DOHH2 (cell line): ENCODE results near the gene FCN1.

Experiments used
- H3F3A ChIP-seq: fragments of 200-600 bp; sonication (generic), shearing (Covaris generic); 2 replicates; pipeline ENCODE4 v1.6.0; 2016; ENCODE audit warnings: antibody characterized with exemption, mild to moderate bottlenecking; ENCODE audit not compliant: control insufficient read depth, insufficient read depth
- H3K27ac ChIP-seq: fragments of 200-600 bp; sonication (generic); 2 replicates; pipeline ENCODE4 v1.5.1; 2014; ENCODE audit warnings: low read depth, mild to moderate bottlenecking, low read length, moderate library complexity
- H3K27me3 ChIP-seq: fragments of 200-600 bp; sonication (generic); 2 replicates; pipeline ENCODE4 v1.6.1; 2014; ENCODE audit warnings: mild to moderate bottlenecking, low read length, mixed read lengths; ENCODE audit not compliant: control insufficient read depth
- H3K36me3 ChIP-seq: fragments of 200-600 bp; sonication (generic); 2 replicates; pipeline ENCODE4 v1.6.1; 2014; ENCODE audit warnings: mild to moderate bottlenecking, low read length, moderate library complexity, mixed read lengths; ENCODE audit not compliant: control insufficient read depth
- H3K4me1 ChIP-seq: fragments of 200-600 bp; sonication (generic); 2 replicates; pipeline ENCODE4 v1.6.1; 2014; ENCODE audit warnings: mild to moderate bottlenecking, low read length, mixed read lengths; ENCODE audit not compliant: control insufficient read depth
- H3K4me2 ChIP-seq: fragments of 200-600 bp; sonication (generic); 2 replicates; pipeline ENCODE4 v1.6.0; 2014; ENCODE audit warnings: mild to moderate bottlenecking, low read length, moderate library complexity
- H3K4me3 ChIP-seq: fragments of 200-600 bp; sonication (generic); 2 replicates; pipeline ENCODE4 v1.5.1; 2014; ENCODE audit warnings: mild to moderate bottlenecking, low read length, mixed read lengths
- H3K79me2 ChIP-seq: fragments of 200-600 bp; sonication (generic); 2 replicates; pipeline ENCODE4 v1.6.1; 2014; ENCODE audit warnings: mild to moderate bottlenecking, low read length, mixed read lengths; ENCODE audit not compliant: control insufficient read depth
- H3K9me2 ChIP-seq: fragments of 200-600 bp; sonication (generic); replicated peaks from 2 replicates; pipeline ENCODE4 v1.6.1; 2014; ENCODE audit warnings: mild to moderate bottlenecking, low read length, mixed read lengths; ENCODE audit not compliant: control insufficient read depth
- H3K9me3 ChIP-seq: fragments of 200-600 bp; sonication (generic); 2 replicates; pipeline ENCODE4 v1.6.1; 2014; ENCODE audit warnings: antibody characterized with exemption, low read length, mixed read lengths; ENCODE audit not compliant: control insufficient read depth, insufficient read depth
- H4K20me1 ChIP-seq: fragments of 200-600 bp; sonication (generic); 2 replicates; pipeline ENCODE4 v1.6.0; 2014; ENCODE audit warnings: low read depth, mild to moderate bottlenecking, antibody characterized with exemption, low read length, moderate library complexity; ENCODE audit not compliant: control insufficient read depth, insufficient read depth
- CTCF ChIP-seq: fragments of 200-600 bp; sonication (generic); IDR thresholded peaks from one replicate; pipeline ENCODE4 v1.5.1; 2014; ENCODE audit warnings: antibody characterized with exemption, mild to moderate bottlenecking, low read depth, low read length; ENCODE audit not compliant: poor library complexity, severe bottlenecking
- EZH2phosphoT487 ChIP-seq: fragments of 200-600 bp; sonication (generic); IDR thresholded peaks from 2 replicates; pipeline ENCODE4 v1.6.1; 2017; ENCODE audit warnings: borderline replicate concordance, mild to moderate bottlenecking, antibody characterized with exemption, low read length, moderate library complexity, mixed read lengths

FCN1 gene

GRCh38 chr9:134885001-134885678, 32.6 kb downstream of the FCN1 start:
- TF ChIP-seq CTCF, result no peak
- no peak for TF ChIP-seq EZH2phosphoT487
- Histone ChIP-seq H3K4me3 (no peak overlapping the region), H3F3A (no peaks in the 10 kb centered on the region), H4K20me1 (no peaks in the 10 kb centered on the region), H3K4me2 (no peak overlapping the region), H3K9me3 (no peaks in the 10 kb centered on the region), H3K27ac (no peak overlapping the region), H3K79me2 (no peaks in the 10 kb centered on the region), H3K27me3 (no peaks in the 10 kb centered on the region), H3K9me2 (no peaks in the 10 kb centered on the region), H3K4me1 (peaks cover 16% of the 10 kb centered on the region), H3K36me3 (no peaks in the 10 kb centered on the region)

GRCh38 chr9:134884492-134884891, 33.2 kb downstream of the FCN1 start:
- TF ChIP-seq EZH2phosphoT487 (no peak), CTCF (no peak)
- Histone ChIP-seq H3K4me3 (no peak overlapping the region), H3K27me3 (no peaks in the 10 kb centered on the region), H4K20me1 (no peaks in the 10 kb centered on the region), H3K36me3 (no peaks in the 10 kb centered on the region), H3K9me3 (no peaks in the 10 kb centered on the region), H3K4me1 (peaks cover 10% of the 10 kb centered on the region), H3K4me2 (no peak overlapping the region), H3K79me2 (no peaks in the 10 kb centered on the region), H3K27ac (no peak overlapping the region), H3F3A (no peaks in the 10 kb centered on the region), H3K9me2 (no peaks in the 10 kb centered on the region)

GRCh38 chr9:134883040-134883782, 34.5 kb downstream of the FCN1 start:
- Histone ChIP-seq H4K20me1 (no peaks in the 10 kb centered on the region), H3K27ac (no peak overlapping the region), H3K36me3 (no peaks in the 10 kb centered on the region), H3K4me1 (no peaks in the 10 kb centered on the region), H3K9me2 (no peaks in the 10 kb centered on the region), H3F3A (no peaks in the 10 kb centered on the region), H3K27me3 (no peaks in the 10 kb centered on the region), H3K9me3 (no peaks in the 10 kb centered on the region), H3K79me2 (no peaks in the 10 kb centered on the region), H3K4me3 (no peak overlapping the region), H3K4me2 (no peak overlapping the region)
- no peak for TF ChIP-seq EZH2phosphoT487
- TF ChIP-seq CTCF, result no peak
